ENCODE results near the gene PBX1. TPM values are rescaled to one million over a fixed set of nuclear protein-coding genes. Genes with fewer than 3 reads are reported as not detected.

PBX1 gene
- total RNA-seq, 1 experiment from 2014 or later, result 11.1 TPM

DNA sequence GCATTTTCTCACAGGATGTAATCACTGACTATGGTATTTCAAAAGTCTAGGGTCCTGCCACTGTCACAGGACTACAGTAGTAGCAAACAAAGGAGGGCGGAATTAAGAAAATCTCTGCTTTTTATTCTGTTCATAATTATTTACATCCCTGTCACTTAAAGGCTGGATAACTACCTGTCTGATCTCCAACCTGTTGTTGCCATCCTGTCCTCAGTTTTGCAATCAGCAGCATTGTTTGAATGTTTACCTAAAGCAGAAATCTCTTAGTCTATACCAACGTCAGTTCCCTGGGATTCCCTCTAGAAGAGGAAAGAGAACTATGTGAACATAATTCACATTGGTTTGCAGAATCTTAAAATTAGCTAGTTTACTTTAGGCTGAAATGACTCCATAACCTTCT lies 218.5 kb downstream of the PBX1 start:
- no peak for DNase-seq (ENCODE audit: low spot score)

- DNase-seq (ENCODE audit: low spot score), result no peak
Measured at GRCh38 chr1:164779376-164779775, 220.4 kb downstream of the PBX1 start.

DNA sequence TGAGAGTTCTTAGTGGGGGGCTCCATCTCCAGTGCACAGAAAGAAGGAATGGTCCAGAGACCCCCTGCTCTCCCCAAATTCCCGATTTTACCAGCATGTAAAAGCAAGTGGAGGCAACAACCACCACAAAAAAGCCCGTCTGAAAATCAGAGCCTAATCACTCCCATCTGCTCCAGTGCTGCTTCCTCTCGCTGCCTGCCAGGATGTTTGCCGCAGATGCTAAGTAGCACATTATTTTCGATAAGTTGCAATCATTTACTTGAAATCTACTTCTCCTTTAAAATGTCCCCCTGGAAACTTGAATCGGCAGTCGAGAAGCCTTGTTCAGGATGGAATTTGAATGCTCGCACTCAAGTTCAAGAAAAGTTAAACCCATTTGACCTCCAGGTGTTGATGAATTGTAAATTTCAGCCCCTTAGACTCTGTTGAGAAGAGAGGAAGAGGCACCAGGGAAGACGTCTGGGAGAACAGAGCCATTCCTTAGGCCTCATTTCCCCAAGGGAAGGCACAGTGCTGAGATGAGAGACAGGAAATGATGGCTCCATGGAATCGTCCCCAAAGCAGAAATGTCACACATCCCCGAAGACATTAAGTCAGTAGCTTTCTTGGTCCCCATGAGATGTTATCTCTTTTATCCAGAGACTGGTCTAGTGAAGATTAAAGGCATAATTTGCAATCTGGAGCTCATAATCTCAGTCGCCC lies 221.3 kb downstream of the PBX1 start:
- DNase-seq (ENCODE audit: low spot score), result no peak

DNA sequence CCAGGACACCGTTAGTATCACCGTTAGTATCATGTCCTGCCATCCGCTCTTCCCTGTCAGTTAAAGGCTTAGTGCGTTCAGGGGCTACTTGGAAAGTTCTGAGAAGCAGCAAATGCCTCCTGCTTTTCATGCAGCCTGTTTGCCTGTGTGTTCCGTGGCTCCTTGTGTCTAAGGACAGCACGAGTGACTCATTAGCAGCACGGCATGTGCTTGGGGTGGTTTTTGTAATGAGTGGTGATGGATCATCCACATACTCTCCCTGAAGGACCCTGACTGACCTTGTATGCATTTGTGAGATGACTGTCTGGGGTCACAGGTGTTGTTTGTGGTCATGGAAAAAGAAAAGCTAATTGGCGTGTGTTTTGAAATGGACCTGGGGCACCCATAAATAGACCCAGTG lies 221.9 kb downstream of the PBX1 start:
- DNase-seq (ENCODE audit: low spot score), result no peak

- DNase-seq (ENCODE audit: low spot score), result no peak
Measured at GRCh38 chr1:164781972-164782371, 223.0 kb downstream of the PBX1 start.

DNA sequence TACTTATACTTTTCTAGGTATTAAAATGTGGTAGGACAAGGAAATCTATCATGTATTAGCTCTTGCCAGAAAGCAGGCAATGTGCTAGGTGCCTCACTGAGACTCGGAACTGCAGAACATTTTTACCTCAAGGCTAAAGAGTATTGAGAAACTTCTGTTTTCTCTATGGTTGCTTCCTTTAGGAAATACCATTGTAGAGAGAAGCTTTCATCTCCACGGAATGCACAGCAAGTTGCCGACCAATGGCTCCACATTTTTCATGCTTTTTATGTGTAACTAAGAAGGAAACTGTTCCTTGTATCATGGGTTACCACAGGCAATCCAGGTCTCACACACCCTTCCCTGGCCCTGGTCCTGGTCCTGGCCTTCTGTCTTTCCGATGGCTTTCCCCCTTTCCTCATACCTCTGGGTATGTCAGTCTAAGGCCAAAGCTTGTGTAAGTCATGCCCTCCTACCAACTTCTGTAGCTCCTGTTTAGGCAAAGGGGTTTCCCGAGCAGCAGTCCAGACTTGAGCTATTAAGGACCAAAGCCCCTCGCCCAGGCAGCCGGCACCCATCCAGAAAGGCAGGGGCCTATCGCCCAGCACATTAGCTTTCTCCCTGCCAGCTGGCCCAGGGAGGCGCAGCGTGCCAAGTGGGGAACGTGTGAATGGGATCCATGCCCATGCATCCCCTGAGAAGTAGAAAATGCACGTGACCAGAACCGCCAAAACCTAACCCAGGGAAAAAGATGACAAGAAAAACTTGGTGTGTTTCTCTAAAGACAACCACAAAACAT lies 225.0 kb downstream of the PBX1 start:
- no peak for DNase-seq (ENCODE audit: low spot score)

DNA sequence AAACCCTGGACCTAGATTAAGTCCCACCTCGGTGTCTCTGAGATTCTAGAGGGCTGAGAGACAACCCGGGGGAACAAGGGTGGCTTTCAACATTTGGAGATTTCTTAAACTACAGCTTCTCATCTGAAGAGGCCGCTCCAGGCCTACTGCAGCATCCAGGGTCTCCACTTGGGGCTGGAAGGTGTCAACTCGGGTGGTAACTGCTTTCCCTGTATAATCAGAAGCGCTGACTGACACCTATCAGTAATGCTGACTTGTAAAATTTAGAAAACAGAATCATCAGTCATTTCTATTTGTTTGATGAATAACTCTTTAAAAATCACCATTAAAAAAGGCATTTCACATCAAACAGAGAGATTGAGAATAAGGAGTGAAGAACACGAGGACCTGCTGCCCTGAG lies 226.0 kb downstream of the PBX1 start:
- no peak for DNase-seq (ENCODE audit: low spot score)

DNA sequence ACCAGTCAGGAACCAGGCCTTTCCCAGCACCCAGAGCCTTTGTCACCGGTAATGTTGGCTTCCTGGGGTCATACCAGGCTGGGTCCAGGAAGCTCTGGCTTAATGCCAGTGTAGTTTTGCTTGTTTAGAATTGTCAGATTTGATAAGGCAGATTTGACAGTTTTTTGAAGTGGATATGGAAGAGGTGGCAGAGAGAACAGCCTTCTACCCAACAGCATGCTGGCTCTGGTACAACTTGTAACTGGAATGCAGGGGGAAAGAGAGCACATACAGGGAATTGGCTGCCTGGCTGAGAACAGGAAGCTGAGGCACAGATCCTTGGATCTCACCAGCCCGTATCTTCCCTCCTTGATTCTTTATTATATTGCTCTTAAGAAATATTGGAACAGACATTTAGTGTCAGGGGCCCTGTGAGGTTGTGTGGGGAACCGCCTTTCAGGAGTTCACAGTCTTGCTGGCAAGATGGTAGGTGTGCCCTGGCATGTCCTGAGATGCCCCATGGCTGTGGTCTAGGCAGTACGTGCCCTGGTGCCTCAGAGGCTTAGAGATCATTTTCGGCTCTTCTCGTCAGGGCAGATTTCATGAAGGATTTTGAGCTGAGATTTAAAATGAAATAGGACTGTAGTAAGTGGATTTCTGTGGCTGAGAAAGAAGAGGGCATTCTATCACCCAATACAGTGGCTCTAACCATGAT lies 227.0 kb downstream of the PBX1 start:
- DNase-seq (ENCODE audit: low spot score), result no peak

DNA sequence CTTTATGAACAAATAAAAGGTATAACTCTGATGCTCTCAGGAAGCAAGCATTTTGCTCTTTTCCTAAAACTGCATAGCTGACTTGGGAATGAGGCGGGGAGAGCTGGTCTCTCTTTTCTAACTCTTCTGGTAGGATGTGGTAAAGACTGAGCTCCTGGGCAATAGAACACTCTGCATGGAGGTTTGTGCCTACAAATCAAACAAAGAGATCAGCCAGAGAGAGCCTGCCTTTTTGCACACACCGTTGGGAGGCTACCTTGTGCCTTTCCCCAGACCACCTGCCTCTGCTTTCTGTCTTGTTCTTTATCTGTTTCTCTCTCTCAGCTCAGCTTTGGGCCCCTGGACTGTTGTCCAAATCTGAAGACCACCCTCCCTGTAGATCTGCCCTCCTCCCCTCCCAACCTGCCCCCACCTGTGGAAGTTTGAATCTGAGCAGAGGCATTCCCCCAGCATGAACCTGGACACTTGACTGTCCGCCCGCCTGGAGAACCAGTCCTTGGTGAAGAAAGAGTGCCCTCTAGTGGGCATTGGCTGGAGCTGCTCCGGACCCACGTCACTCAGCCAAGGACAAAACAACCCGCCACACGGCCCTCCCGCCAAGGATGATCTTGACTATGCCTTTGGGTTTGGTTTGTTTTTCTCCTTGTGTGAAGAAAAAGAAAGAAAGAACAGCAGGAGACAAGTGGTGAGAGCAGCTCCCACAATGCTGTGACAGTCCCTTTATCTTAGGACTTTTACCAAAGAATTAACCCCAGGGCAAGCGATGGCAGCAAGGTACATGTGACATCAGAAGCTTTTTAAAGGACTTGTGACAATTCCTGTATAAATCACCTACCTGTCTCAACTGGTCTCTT lies 228.2 kb downstream of the PBX1 start:
- peak; percentile 90 for DNase-seq (ENCODE audit: low spot score)

DNA sequence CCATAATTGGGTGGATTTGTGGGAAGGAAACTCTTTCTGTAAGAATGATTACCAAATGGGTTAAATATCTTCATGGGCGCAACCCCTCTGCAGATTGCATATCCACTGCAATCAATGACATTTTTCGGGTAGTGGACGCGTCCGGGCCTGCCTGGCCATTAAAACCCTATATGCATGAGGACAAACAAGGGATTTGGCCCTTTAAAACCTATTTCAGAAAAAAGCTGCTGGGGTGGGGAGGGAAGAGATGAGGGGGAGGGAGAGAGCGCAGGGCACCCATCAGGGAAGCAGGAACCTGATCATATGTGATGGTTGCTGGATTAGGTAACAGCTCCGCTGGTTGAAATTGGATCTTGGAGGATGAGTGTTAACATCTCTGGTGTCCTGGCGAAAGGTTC lies 228.8 kb downstream of the PBX1 start:
- no peak for DNase-seq (ENCODE audit: low spot score)

- no peak for DNase-seq (ENCODE audit: low spot score)
Measured at GRCh38 chr1:164790081-164790480, 231.1 kb downstream of the PBX1 start.

- no peak for DNase-seq (ENCODE audit: low spot score)
Measured at GRCh38 chr1:164792410-164793004, 233.5 kb downstream of the PBX1 start.

DNA sequence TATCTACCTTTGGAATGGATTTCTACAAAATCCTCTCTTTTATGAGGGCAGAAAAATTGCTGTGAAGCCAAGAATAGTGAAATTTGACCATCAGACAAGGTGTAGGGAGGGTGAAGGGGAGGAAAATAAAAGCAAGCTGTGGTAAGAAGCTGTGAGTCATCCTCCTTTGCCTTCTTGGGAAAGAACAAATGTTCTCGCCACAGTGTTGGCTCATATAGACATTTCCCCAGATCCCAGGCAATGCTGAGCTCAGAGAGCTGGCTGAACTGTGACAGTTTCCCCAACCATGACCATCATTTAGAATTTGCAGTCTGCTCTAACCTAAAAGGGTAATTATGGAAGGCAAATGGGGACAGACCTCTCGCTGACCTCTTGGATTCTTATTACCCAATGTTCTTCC lies 235.4 kb downstream of the PBX1 start:
- no peak for DNase-seq (ENCODE audit: low spot score)

GRCh38 chr1:164796916-164797315 lies 237.9 kb downstream of the PBX1 start:
- DNase-seq (ENCODE audit: low spot score), result no peak

DNA sequence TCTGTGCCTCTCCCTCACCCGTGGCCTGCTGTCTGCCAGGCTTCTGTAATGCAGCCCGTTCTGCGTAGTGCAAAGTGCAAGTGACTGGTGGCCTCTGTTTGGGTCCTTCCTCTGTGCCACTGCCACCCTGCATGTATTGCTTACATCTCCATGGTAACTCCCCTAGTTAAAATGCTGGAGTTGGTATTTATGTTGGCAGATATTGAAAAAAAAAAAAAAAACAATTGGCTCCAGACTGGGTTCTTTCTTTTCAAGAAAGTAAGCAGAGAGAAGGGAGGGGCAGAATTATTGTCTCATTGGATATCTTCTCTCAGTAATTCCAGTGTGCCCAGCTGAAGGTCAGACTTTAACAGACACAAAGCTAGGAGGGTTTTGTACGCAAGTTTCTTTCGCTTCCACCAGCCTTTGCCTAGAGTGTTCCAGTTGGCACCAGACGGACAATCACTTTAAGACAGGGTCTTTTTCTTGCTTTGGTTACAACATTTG lies 242.3 kb downstream of the PBX1 start:
- DNase-seq (ENCODE audit: low spot score), result no peak

GRCh38 chr1:164801791-164802502 lies 243.0 kb downstream of the PBX1 start:
- no peak for DNase-seq (ENCODE audit: low spot score)

DNA sequence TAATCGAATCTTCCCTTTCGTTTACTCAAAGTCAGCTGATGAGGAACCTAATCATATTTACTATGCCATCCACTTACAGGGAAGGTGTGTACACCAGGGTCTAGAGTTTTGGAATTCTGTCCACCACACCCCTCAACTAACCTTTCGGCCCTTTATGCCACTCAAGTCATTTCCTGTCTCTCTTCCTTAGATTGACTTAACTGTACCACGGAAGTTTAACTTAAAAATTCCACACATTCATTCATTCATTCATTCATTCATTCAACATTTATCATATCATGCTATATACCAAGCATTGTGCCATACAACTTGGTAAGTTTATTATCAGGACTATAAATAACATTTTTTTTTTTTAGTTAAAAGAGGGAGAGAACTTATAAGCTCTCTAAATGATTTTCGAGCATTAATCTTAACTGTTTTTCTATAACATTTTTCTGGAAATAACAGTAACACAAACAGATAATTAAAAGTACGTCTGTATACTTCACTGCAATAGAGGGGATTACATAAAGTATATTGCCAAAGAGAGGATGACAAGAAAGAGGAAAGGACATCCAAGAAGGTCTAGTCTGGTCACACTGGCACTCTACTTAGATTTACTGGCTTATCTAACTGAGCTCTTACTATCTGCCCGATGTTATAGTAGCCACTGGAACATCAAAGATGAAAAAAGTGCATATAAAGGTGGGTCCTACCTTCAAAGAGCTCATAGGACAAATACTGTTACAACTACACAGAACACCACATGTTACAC lies 243.7 kb downstream of the PBX1 start:
- DNase-seq (ENCODE audit: low spot score), result no peak

DNA sequence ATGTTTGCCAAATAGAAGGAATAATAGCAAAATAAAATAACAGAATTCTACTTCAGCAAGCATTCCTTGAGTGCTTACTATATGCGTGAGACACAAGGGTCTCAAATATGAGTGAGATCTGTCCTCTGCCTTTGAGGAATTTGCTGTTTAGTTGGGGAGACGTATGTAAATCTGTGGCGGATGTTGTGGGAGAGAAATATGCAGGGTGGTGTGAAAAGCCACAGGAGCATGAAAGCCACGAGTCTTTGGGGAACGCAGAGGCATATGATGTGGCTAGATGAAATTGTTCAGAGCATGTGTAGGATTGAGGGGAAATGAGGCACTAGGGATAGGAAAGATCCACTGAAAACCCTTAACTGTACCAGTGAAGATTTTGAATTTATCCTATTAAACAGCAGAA lies 244.4 kb downstream of the PBX1 start:
- DNase-seq (ENCODE audit: low spot score), result no peak

DNA sequence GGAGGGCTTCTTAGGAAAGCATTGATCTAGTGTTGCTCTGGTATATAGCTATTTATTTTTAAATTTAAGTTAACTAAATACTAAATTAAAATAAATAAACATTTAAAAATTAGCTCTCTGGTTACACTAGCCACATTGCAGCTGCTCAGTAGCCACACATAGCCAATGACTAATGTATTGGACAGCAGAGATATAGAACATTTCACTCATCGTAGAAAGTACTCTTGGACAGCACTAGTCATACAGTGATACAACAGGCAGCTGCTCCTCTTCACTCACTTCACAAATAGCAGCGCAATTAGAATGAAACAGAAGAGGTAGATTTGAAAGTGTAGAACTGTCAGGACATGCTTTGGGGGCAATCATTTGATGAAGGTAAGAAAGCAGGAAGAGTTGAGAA lies 245.4 kb downstream of the PBX1 start:
- no peak for DNase-seq (ENCODE audit: low spot score)

GRCh38 chr1:164805399-164805798 lies 246.4 kb downstream of the PBX1 start:
- DNase-seq (ENCODE audit: low spot score), result no peak

Data from HT-29 (cell line).